Measurements from ENCODE around the gene STK40. TPM values are rescaled to one million over a fixed set of nuclear protein-coding genes. Genes with fewer than 3 reads are reported as not detected.

The STK40 gene
- total RNA-seq, 1 donor from 2014 or later: 73.5 TPM

- intact Hi-C loops (cut with DNase I): no loop called here
- ATAC-seq (ENCODE audit: poor library complexity) (peak; percentile 45), DNase-seq (peak; percentile 88)
These were observed 15.3 kb upstream of the STK40 start for GRCh38 chr1:36400825-36401601.

- intact Hi-C loops (cut with DNase I): no loop called here
- ATAC-seq (ENCODE audit: poor library complexity) (no peak), DNase-seq (no peak)
These were observed 14.7 kb upstream of the STK40 start for GRCh38 chr1:36400514-36400824.

- intact Hi-C loops (cut with DNase I): no loop called here
These were observed 12.8 kb upstream of the STK40 start for GRCh38 chr1:36398370-36398977.

GRCh38 chr1:36397378-36398230, 11.9 kb upstream of the STK40 start, which contains the start of gene LSM10:
LSM10 (minus strand) TSS chr1:36397908; CDS start chr1:36394129, 3,779 bp downstream.
- DNase-seq (peak; percentile 96), ATAC-seq (ENCODE audit: poor library complexity) (peak; percentile 98)
- intact Hi-C loops (cut with DNase I): no loop called here

More at GRCh38 chr1:36398370-36398977, 12.8 kb upstream of the STK40 start:
- no peak for ATAC-seq (ENCODE audit: poor library complexity)
- no peak for DNase-seq

- ATAC-seq (ENCODE audit: poor library complexity) (peak; percentile 59), DNase-seq (no peak)
- intact Hi-C loops (cut with DNase I): no loop called here
These were observed 11.3 kb upstream of the STK40 start for GRCh38 chr1:36397083-36397377.

- ATAC-seq (ENCODE audit: poor library complexity) (no peak), DNase-seq (peak; percentile 17)
- intact Hi-C loops (cut with DNase I): no loop called here
These were observed 10.6 kb upstream of the STK40 start for GRCh38 chr1:36396359-36396758.

GRCh38 chr1:36393686-36394085, 8.0 kb upstream of the STK40 start:
- intact Hi-C loops (cut with DNase I): no loop called here
- ATAC-seq (ENCODE audit: poor library complexity): no peak
- DNase-seq: peak; percentile 20

- no peak for ATAC-seq (ENCODE audit: poor library complexity)
- intact Hi-C loops (cut with DNase I): no loop called here
These were observed 7.1 kb upstream of the STK40 start for GRCh38 chr1:36392836-36393235.

GRCh38 chr1:36391271-36391670, 5.5 kb upstream of the STK40 start:
- DNase-seq: peak; percentile 5
- ATAC-seq (ENCODE audit: poor library complexity): no peak
- intact Hi-C loops (cut with DNase I): no loop called here

More at GRCh38 chr1:36392836-36393235, 7.1 kb upstream of the STK40 start:
- peak; percentile 2 for DNase-seq

GRCh38 chr1:36390411-36390810, 4.7 kb upstream of the STK40 start:
- DNase-seq (peak; percentile 4), ATAC-seq (ENCODE audit: poor library complexity) (no peak)
- intact Hi-C loops (cut with DNase I): no loop called here

GRCh38 chr1:36389999-36390398, 4.3 kb upstream of the STK40 start:
- peak; percentile 4 for DNase-seq
- intact Hi-C loops (cut with DNase I): no loop called here
- no peak for ATAC-seq (ENCODE audit: poor library complexity)

- intact Hi-C loops (cut with DNase I): no loop called here
- no peak for ATAC-seq (ENCODE audit: poor library complexity)
These were observed 3.5 kb upstream of the STK40 start for GRCh38 chr1:36389261-36389660.

GRCh38 chr1:36387141-36387949, 1.6 kb upstream of the STK40 start:
- ATAC-seq (ENCODE audit: poor library complexity) (peak; percentile 3), DNase-seq (peak; percentile 60)
- intact Hi-C loops (cut with DNase I): no loop called here

More at GRCh38 chr1:36389261-36389660, 3.5 kb upstream of the STK40 start:
- DNase-seq: no peak

- peak; percentile 92 for DNase-seq
- intact Hi-C loops (cut with DNase I): no loop called here
- ATAC-seq (ENCODE audit: poor library complexity): peak; percentile 83
These were observed 779 bp upstream of the STK40 start for GRCh38 chr1:36386265-36387140.

GRCh38 chr1:36384542-36385409, 948 bp downstream of the STK40 start:
- intact Hi-C loops (cut with DNase I): no loop called here
- DNase-seq (peak; percentile 70), ATAC-seq (ENCODE audit: poor library complexity) (no peak)

- no peak for ATAC-seq (ENCODE audit: poor library complexity)
- intact Hi-C loops (cut with DNase I): no loop called here
- peak; percentile 68 for DNase-seq
These were observed 2.5 kb downstream of the STK40 start for GRCh38 chr1:36383240-36383639.

GRCh38 chr1:36382669-36383068, 3.1 kb downstream of the STK40 start:
- ATAC-seq (ENCODE audit: poor library complexity): no peak
- peak; percentile 8 for DNase-seq
- intact Hi-C loops (cut with DNase I): no loop called here

All from Right ventricle myocardium superior (tissue), 1 donor.